HG02610 (cell line): ENCODE results near the gene CACNA1C.

Experiments
- ATAC-seq: cut with Tn5 transposase; IDR thresholded peaks from one replicate; pipeline ENCODE4 v1.9.1; 2021; ENCODE audit warnings: mild to moderate bottlenecking, moderate library complexity; ENCODE audit not compliant: unreplicated experiment

The CACNA1C gene

DNA sequence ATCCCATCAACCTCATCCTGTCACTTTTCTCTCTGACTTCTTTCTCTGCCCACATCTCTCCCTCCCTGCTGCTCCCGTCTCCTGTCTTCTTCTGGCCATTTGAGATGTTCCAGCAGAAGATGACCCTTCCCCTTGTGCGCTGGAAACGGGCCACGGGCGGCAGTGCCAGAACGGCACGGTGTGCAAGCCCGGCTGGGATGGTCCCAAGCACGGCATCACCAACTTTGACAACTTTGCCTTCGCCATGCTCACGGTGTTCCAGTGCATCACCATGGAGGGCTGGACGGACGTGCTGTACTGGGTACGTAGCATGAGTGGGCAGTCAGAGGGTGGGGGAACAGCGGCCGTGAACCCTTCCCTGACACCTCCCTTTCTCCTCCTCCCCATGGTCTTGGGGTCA lies 440.3 kb downstream of the CACNA1C start:
- no peak for ATAC-seq

GRCh38 chr12:2494486-2495192 lies 441.9 kb downstream of the CACNA1C start:
- no peak for ATAC-seq

DNA sequence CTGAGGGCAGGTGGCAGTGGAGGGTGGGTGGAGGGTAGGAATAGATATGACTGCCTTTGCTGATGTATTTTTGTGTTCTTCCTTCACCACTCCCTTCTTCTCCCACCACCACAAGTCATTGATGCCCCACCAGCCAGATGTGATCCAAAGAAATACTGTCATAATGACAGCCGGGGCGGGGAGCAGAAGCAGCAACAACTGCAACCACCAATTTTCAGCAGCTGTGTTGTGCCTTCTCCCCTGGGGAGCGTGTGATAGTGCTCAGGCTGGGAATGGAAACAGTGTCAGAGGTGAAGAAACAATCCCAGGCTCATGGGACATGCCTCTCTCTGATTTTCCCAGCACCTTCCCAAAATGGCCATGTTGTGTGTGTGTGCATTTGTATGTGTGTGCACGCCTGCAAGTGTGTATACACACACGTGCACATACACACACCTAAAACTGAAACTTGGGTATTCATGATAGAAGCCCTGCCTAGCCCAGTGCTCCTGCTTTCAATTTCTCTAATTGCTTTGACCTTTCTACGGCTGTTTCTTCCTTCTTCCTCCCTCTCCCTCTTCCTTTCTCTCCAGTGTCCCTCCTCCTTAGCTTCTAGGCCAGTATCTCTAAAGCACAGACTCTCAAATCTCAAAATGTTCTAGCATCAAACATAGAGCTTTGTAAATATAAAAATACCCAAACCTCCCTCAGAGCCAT lies 442.8 kb downstream of the CACNA1C start:
- ATAC-seq = no peak

DNA sequence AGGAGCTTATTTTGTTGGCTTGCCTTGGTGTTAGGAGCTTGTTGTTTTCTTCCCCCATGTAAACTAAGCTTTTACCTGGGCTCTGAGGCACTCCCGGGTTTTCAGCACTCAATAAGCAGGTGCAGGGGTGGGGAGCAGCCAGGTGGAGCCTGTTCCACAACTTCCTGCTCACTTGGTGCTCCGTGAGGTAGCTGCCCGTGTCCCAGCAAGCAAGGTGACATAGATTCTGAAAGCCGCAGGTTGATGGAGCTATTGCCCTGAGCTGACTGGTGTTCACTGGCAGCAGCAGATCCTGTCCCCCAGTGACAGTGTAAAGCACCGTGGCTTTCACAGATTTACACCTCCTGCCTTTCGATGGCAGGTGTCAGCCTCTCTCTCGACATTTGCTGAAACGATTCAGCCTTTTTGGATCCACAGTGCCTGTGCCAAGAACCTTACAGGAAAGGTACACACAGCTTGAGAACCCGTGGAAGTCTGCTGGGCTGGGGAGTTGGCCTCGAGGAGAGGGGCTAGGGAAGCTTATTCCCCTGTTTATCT lies 446.2 kb downstream of the CACNA1C start:
- no peak for ATAC-seq

DNA sequence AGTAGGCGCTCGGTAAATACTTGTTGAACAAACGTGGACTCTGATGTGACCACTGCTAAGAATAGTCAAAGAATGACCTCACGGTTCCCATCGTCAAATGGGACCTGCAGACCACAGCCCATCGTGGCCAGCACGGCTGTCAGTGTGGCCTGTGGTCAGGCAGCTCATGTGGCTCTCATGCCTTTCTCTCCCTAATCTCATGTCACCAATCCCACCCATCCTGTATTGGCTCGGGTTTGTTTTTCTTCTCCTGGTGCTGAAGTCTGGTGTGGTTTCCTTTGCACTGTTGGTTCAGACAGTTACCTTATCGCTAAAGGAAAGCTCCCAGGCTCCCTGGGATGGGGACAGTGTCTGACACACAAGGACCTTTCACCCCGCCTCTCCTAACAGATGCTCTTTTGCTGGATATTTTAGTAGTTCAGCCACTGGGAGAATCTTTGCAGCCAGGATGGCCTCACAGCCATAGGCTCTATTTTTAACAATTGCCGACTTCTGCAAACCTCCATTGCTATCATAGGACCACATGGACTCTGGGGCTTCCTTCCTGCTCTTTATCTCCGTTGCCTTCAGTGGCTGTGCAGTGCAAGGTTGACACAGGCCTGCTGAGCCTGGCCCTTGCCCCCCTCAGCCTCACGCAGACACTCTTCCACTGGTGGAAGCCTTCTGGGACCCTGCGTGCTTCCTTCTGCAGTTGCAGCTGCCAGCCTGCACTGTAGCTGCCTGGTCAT lies 448.8 kb downstream of the CACNA1C start:
- ATAC-seq = no peak

DNA sequence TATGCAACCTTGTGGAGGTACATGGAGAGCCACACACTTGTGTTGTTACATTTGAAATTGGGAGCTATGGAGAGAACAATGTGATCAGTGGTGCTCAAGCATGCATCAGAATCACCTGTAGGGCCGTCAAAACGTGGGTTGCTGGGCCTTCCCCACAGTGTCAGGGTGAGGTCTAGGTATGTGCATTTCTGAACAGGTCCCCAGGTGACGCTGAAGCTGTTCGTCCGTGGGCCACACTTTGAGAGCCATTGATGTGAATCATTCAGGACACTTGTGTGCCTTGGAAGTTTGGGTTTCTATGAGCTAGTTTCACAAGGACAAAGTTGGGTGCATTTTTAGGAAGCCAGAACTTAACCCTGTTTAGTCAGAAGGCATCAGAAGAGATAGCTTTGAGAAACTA lies 450.2 kb downstream of the CACNA1C start:
- ATAC-seq = no peak

DNA sequence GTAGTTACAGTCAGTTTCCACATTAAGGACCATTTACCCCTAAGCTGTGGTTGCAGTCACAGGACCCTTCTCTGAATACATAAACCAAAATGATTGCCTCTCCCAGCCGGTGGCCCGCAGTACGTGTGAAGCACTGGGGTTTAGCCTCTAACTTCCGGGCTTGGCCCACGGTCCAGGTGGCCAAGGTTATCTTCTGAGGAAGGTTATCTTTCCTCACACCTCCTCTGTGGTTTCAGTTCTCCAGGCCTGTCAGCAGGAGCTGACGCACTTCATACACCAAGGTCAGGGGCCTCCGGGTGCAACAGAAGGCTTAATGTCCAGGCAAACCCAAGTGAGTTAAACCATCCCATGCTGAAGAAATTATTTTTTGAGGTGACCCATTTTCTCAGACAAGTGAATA lies 451.0 kb downstream of the CACNA1C start:
- ATAC-seq = no peak

DNA sequence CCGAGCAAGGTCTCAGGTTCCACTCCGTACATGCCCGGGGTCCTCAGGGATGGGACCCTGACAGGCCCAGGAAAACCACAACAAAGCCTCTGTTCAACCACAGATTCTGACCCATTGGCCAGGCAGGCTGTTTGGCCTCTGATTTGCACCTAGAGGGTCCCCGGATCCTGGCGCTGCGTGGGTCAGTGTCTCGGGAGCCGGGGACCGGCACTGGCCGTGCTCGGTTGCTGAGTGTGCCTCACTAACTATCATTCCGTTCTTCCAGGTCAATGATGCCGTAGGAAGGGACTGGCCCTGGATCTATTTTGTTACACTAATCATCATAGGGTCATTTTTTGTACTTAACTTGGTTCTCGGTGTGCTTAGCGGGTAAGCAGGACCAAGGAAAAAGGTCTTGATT lies 451.8 kb downstream of the CACNA1C start:
- no peak for ATAC-seq

DNA sequence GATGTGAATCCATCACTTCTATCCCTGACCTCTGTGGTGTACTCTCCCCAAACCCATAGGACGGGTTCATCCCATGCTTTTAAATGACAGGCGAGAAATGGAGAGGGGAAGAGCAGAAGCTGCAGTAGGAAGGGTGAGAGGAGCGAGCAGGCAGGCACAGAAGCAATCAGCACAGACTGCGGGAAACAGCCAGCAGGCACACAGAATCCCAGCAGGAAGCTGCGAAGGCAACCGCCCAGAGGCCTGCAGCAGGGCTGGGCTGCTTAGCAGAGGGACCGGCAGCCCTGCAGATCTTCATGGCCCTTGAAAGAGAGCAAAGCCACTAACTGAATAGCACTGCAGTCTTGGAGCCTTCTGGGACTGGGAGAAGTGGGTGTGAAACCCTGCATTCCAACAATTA lies 455.0 kb downstream of the CACNA1C start:
- ATAC-seq = no peak

- no peak for ATAC-seq
These were observed 456.4 kb downstream of the CACNA1C start for GRCh38 chr12:2509137-2509536.

DNA sequence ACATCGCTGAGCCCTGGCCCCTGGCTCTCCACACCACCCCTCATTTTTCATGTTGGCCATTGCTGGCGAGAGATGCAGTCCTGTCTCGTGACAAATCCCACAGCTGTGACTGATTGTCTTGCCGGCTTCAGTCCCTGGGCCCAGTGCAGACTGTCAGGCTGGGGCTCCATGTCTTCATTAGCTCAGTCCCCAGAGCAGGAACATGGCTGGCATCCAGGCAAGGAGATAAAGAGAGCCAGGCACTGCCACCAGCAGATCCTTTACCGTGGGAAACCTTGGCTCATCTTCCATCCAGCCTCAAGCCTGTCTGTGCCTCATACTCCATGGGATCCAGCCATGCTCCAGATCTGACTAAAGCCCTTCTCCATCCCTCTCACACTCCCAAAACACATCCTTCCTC lies 457.3 kb downstream of the CACNA1C start:
- ATAC-seq = no peak

DNA sequence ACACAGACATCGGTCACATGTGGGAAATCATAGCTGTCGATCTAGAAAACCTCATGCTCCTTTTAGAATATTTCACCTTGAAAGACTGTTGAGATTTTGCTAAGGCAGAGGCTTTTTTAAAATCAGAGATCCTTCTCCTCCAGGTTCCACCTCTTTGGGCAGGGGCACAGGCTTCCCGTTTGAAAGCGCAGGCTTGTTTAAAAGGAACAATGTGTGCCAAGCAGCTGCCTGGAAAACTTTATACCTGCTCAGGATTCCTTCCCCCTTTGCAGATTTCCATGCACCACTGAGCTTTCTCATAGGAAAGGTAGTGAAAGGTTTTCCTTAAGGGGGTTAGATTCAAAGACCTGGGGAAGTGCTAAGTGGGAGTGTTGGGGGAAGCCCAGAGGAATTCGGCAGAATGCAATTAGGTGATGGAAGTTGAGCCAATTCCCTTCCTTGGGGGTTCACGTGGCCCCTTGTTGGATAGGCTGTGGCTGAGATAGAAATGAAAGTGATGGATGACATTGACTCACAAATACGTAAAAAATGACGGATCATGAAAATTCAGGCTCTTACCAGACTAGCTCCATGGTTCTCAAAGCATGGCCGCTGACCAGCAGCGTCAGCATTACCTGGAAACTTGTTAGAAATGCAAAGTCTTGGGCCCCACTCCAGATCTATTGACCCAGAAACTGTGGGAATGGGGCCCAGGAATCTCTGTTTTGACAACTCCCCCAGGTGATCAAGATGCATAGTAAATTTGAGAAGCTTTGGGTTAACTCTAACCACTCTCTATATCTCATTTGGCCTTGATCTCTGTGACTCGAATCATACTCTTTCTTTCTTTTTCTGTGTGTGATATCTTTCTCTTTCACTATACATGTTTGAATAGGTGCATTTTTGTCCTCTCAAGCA lies 460.6 kb downstream of the CACNA1C start:
- ATAC-seq = no peak

GRCh38 chr12:2514038-2514340 lies 461.2 kb downstream of the CACNA1C start:
- ATAC-seq = no peak

- ATAC-seq = no peak
These were observed 468.0 kb downstream of the CACNA1C start for GRCh38 chr12:2520722-2521246.

GRCh38 chr12:2523317-2523716 lies 470.5 kb downstream of the CACNA1C start:
- ATAC-seq = no peak

DNA sequence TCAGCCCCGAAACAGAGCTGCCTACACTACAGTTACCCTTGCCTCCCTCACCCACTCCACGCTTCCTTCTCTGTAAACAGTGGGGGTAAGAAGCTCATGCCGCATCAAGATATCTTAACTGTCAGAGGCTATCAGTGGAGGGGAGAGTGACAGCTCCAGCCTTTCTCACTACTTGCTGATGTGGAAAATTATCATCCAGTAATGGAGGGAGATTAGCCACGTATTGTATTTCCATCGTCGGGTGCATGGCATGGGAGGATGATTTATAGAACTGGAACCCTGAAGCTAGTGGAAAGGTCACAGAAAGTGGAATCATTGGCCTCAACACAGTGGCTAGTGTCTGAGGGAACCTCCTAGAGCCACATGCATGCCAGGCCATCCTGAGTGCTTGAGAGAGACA lies 471.1 kb downstream of the CACNA1C start:
- no peak for ATAC-seq

- ATAC-seq = no peak
These were observed 473.6 kb downstream of the CACNA1C start for GRCh38 chr12:2526371-2526770.

GRCh38 chr12:2528001-2528400 lies 475.2 kb downstream of the CACNA1C start:
- no peak for ATAC-seq

DNA sequence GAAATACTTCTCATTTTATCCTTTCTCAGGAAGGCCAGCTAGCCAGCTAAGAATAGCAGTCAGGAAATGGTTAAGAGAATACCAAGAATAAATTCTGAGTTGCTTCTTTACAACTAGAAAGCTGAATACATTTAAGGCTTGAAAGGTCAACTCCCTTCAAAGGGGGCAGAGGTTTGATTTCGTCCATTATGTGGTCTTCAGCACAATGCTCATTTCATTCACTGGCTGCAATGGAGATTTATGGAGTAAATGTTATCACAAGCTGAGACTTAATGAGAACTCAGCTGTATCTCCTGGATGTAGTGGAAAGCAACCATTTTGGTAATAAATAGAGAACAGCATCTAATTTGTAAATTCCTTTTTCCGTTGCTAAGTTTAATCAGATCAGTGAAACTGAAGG lies 477.0 kb downstream of the CACNA1C start:
- ATAC-seq = no peak

DNA sequence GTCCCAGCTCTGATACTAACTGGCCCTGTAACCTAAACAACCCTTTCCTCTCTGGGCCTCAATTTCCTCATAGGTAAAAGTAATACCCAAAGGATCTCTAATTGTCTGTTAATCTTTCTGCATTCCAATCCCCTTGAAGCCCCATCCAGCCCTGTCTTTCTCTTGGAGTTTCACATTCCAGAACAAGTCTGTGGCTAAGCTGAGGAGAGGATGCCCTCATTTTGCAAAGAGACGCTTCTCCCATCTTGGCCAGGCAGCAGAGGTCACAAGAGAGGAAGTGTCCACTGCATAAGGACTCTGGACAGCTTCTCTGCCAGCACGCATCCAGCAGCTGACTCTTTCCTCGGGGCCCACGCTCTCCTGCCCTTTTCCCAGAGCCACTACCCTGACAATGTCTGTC lies 478.6 kb downstream of the CACNA1C start:
- ATAC-seq = no peak

GRCh38 chr12:2533036-2533435 lies 480.2 kb downstream of the CACNA1C start:
- ATAC-seq = no peak
